ENCODE data around the gene NUDC. TPM values are rescaled to one million over a fixed set of nuclear protein-coding genes. Genes with fewer than 3 reads are reported as not detected.

Gene NUDC
- total and polyA plus RNA-seq, 4 donors: 39.3 to 77.8 (median 64.4) TPM

DNA sequence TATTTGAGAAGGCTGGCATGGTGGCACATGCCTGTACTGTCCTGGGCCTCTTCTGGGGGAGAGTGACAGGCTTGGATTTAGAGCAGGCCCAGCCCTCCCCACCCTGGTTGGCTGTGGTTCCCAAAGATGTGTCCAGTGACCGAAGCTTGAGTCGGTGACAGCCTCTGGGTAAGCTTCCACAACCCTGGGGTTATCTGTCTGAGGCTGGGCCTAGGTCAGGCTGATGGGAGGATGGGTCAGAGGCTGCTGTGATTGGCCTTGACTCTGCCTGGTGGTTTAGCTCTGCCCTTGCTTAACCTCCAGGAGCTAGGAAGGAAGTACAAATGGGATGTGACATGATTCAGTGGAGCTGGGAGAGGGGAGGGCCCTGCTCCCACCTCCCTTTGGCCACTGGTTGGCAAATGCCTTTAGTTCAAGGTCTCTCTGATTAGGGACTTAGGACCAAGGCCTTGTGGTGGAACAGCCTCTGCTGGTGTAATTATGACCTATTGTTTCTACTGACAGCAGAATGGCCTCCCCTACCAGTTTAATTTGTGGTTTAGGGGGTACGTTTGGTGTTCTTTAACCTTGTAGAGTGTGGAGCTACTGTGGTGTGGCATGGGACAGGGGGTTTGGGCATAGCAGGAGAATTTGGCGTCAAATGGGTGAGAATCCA is 16.6 kb downstream of the NUDC start:
- Histone ChIP-seq H3K4me3 (no peak overlapping the region), H3K9me3 (ENCODE audit: control insufficient read depth in 4 of 4, insufficient read depth in 3 of 4, low read length in 3 of 4) (no peaks in the 10 kb centered on the region), H3K4me1 (ENCODE audit: control insufficient read depth in 5 of 5, insufficient read depth in 5 of 5, low read length in 5 of 5) (peaks cover 0 to 2% (median 0%) of the 10 kb centered on the region in 5 donors), H3K9ac (ENCODE audit: insufficient read depth in 1 of 2, low read length in 2 of 2) (no peak overlapping the region), H3K36me3 (ENCODE audit: control insufficient read depth in 4 of 4, insufficient read depth in 4 of 4, low read length in 4 of 4) (peaks cover 4 to 33% (median 14%) of the 10 kb centered on the region in 4 donors), H3K27ac (ENCODE audit: low read depth in 1 of 2, low read length in 1 of 2) (peak overlapping the region in 1 of 2 donors; percentile 25), H3K27me3 (ENCODE audit: control insufficient read depth in 3 of 3, insufficient read depth in 3 of 3, low read length in 2 of 3) (no peaks in the 10 kb centered on the region)
- TF ChIP-seq, protein P1, sequence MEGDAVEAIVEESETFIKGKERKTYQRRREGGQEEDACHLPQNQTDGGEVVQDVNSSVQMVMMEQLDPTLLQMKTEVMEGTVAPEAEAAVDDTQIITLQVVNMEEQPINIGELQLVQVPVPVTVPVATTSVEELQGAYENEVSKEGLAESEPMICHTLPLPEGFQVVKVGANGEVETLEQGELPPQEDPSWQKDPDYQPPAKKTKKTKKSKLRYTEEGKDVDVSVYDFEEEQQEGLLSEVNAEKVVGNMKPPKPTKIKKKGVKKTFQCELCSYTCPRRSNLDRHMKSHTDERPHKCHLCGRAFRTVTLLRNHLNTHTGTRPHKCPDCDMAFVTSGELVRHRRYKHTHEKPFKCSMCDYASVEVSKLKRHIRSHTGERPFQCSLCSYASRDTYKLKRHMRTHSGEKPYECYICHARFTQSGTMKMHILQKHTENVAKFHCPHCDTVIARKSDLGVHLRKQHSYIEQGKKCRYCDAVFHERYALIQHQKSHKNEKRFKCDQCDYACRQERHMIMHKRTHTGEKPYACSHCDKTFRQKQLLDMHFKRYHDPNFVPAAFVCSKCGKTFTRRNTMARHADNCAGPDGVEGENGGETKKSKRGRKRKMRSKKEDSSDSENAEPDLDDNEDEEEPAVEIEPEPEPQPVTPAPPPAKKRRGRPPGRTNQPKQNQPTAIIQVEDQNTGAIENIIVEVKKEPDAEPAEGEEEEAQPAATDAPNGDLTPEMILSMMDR (IDR thresholded peaks at IDR 0.05; ENCODE audit: control extremely low read depth, extremely low read depth): no peak
- no peak for ATAC-seq (ENCODE audit: insufficient read depth, low FRiP score)
- DNase-seq: no peak
- WGBS, 2 donors: 85 to 87% methylated on average over 4 of the region's 4 CpGs

- Histone ChIP-seq H3K9me3 (ENCODE audit: control insufficient read depth in 4 of 4, insufficient read depth in 3 of 4, low read length in 3 of 4) (no peaks in the 10 kb centered on the region), H3K36me3 (ENCODE audit: control insufficient read depth in 4 of 4, insufficient read depth in 4 of 4, low read length in 4 of 4) (peaks cover 9 to 38% (median 18%) of the 10 kb centered on the region in 4 donors), H3K9ac (ENCODE audit: insufficient read depth in 1 of 2, low read length in 2 of 2) (no peak overlapping the region), H3K27me3 (ENCODE audit: control insufficient read depth in 3 of 3, insufficient read depth in 3 of 3, low read length in 2 of 3) (no peaks in the 10 kb centered on the region), H3K27ac (ENCODE audit: low read depth in 1 of 2, low read length in 1 of 2) (peak overlapping the region in 1 of 2 donors; percentile 25), H3K4me1 (ENCODE audit: control insufficient read depth in 5 of 5, insufficient read depth in 5 of 5, low read length in 5 of 5) (peaks cover 0 to 2% (median 0%) of the 10 kb centered on the region in 5 donors), H3K4me3 (no peak overlapping the region)
- TF ChIP-seq, protein P1 (IDR thresholded peaks at IDR 0.05; ENCODE audit: control extremely low read depth, extremely low read depth): no peak
- ATAC-seq (ENCODE audit: insufficient read depth, low FRiP score) (no peak), DNase-seq (no peak)
- 89 to 93% methylated on average over 2 of the region's 2 CpGs for WGBS, 2 donors
These were observed 17.1 kb downstream of the NUDC start for GRCh38 chr1:26938659-26939025.

GRCh38 chr1:26941311-26941710 is 19.8 kb downstream of the NUDC start:
- WGBS, 2 donors: 95 to 96% methylated on average over 10 of the region's 10 CpGs

More at GRCh38 chr1:26941311-26941710, 19.8 kb downstream of the NUDC start:
- H3K9ac ChIP-seq (ENCODE audit: insufficient read depth in 1 of 2, low read length in 2 of 2): no peak overlapping the region
- ATAC-seq (ENCODE audit: insufficient read depth, low FRiP score) (no peak), DNase-seq (no peak)
- H3K4me1 ChIP-seq (ENCODE audit: control insufficient read depth in 5 of 5, insufficient read depth in 5 of 5, low read length in 5 of 5): peaks cover 0 to 2% (median 0%) of the 10 kb centered on the region in 5 donors
- no peaks in the 10 kb centered on the region for H3K9me3 ChIP-seq (ENCODE audit: control insufficient read depth in 4 of 4, insufficient read depth in 3 of 4, low read length in 3 of 4)
- peaks cover 20 to 50% (median 25%) of the 10 kb centered on the region in 4 donors for H3K36me3 ChIP-seq (ENCODE audit: control insufficient read depth in 4 of 4, insufficient read depth in 4 of 4, low read length in 4 of 4)
- no peak overlapping the region for H3K4me3 ChIP-seq
- no peaks in the 10 kb centered on the region for H3K27me3 ChIP-seq (ENCODE audit: control insufficient read depth in 3 of 3, insufficient read depth in 3 of 3, low read length in 2 of 3)
- TF ChIP-seq, protein P1 (IDR thresholded peaks at IDR 0.05; ENCODE audit: control extremely low read depth, extremely low read depth): no peak
- no peak overlapping the region for H3K27ac ChIP-seq (ENCODE audit: low read depth in 1 of 2, low read length in 1 of 2)

Data from lung (tissue), 12 donors.